ENCODE results near the gene OR5M10. TPM values are rescaled to one million over a fixed set of nuclear protein-coding genes. Genes with fewer than 3 reads are reported as not detected.
A peak's percentile ranks its signal among the peaks of the same experiment; 100 is the strongest.
"Not testable (repeated sequence)": the region's sequence is repeated elsewhere in the genome, so short reads cannot be mapped to it uniquely, and the experiment has no call there.

The OR5M10 gene
- total RNA-seq (2014; rRNA removed; shearing (Covaris generic)), result not detected in 2 replicates

GRCh38 chr11:56577621-56578020, at the start of gene OR5M10:
Gene OR5M10, minus strand, starts transcription at chr11:56577721. Its CDS starts 0 bp downstream, at chr11:56577721.
- no peak for DNase-seq (ENCODE audit: low spot score)

DNA sequence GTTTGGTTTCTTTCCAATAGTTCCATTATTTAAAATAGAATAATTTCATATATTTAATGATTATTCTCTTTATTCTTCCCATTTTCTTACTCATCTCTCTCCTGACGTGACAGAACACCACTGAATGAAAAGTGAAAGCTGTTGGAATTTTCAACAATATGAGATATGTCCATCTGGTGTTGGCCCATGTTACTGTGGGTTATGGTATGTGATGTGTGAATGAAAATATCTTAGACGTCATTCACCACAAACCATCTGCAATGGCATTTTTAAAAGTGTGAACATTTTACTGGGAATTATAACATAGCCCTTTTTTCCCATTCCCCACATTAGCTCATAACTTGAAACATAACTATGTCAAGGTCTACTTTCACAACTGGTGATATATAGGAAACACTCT, 48.4 kb upstream of the OR5M10 start:
- no peak for DNase-seq (ENCODE audit: low spot score)

DNA sequence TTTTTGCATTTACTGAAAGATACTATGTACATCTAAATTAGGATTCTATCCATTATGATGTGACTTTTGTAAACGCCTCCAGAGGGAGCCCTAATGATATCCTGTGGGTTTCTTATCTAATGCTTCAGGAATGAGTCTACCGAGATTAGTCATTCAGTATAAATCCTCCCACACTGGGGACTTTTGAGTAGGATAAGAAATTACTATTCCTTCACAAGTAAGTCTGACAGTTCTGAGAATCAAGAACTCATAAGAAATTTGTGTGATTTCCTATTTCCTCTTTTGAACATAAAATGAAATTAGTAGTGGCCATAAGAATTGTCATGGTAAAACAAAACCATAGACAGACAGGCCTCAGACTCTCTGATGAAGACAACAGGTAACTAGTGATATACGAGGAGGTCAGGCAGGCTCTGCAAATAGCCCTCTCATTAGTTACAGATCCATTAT, 47.2 kb upstream of the OR5M10 start:
- peak; percentile 68 for DNase-seq (ENCODE audit: low spot score)

DNA sequence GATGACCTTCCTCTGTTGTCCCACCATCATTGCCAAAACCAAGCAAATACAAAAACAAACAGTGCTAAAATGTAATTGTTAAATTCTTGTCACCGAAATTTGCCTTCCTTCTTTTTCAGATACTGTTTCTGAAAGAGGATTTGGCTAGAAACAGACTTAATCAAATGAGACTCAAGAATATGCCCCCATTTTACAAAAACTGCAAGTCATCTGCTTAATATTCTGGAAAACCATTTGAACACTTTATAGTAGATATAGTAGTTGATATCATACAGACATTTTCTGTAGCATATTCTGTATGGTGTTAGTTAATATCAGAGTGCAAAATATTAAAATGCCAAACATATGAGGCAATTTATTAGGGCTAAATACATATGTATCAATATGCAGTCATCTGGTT, 33.7 kb upstream of the OR5M10 start:
- no peak for DNase-seq (ENCODE audit: low spot score)

DNA sequence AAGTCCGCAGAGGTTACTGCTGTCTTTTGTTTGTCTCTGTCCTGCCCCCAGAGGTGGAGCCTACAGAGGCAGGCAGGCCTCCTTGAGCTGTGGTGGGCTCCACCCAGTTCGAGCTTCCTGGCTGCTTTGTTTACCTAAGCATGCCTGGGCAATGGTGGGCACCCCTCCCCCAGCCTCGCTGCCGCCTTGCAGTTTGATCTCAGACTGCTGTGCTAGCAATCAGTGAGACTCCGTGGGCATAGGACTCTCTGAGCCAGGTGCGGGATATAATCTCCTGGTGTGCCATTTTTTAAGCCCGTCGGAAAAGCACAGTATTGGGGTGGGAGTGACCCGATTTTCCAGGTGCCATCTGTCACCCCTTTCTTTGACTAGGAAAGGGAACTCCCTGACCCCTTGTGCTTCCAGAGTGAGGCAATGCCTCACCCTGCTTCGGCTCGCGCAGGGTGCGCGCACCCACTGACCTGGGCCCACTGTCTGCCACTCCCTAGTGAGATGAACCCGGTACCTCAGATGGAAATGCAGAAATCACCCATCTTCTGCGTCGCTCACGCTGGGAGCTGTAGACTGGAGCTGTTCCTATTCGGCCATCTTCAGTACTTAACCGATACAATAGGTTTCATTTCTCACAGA, 14.7 kb upstream of the OR5M10 start:
- DNase-seq (ENCODE audit: low spot score), result not testable (repeated sequence)

GRCh38 chr11:56558574-56558973, 18.9 kb downstream of the OR5M10 start:
- DNase-seq (ENCODE audit: low spot score), result no peak

DNA sequence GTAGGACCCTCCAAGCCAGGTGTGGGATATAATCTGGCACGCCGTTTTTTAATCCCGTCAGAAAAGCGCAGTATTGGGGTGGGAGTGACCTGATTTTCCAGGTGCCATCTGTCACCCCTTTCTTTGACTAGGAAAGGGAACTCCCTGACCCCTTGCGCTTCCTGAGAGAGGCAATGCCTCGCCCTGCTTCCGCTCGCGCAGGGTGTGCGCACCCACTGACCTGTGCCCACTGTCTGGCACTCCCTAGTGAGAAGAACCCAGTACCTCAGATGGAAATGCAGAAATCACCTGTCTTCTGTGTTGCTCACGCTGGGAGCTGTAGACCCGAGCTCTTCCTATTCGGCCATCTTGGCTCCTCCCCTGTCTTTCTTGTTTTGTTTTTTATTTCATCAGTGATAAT, 22.8 kb downstream of the OR5M10 start:
- not testable (repeated sequence) for DNase-seq (ENCODE audit: low spot score)

DNA sequence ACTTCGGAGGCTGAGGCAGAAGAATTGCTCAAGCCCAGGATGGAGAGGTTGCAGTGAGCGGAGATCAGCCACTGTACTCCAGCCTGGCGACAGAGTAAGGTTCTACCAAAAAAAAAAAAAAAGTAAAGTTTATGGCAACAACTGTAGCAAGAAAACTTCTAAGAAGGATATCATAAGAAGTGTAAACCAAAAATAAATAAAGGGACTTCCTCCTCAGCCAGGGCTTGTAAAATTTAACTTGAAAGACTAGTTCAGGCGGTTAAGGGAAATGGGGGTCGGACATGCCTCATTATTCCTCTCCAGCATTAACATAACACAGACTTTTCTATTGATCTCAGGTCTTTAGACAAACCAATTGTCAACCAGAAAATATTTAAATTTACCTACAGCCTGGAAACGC, 32.0 kb downstream of the OR5M10 start:
- no peak for DNase-seq (ENCODE audit: low spot score)

DNA sequence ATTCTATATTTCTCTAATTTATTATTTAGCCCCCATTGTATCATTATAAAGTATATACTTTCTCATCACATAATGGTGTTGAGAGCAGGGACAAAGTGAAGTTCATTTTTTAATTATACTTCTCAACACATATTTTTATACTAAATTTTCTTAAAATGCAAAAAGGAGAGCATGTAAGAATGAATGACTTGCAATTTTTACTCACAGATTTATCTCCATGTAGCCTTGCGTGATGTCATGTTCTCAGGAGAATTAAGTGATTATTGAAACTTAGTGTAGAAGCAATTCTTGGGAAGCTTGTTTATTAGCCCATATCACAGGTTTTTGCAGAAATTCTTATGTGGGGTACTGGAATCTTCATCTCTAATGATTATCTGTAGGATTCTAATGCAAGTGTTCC, 33.8 kb downstream of the OR5M10 start:
- DNase-seq (ENCODE audit: low spot score), result no peak

DNA sequence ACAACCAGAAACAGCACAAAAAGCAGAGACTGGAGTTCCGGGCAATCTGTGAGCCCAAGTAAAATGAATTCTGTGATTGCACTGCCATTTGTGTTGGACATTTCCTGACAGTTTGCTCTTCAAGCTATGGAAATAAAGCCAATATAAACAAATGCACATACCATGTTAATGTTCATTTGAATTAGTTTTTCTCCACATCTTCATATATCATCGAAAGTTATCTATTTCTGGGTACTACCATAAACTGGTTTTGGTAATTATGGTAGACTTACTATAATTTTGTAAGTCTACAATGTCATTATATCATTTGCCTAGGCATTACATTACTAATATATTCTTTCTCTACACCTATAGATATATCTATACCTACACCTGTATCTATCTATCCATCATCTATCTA, 34.4 kb downstream of the OR5M10 start, which contains the start of gene OR5M11:
Gene OR5M11, minus strand, starts transcription at position 101 of the 400 bp plus-strand sequence. Its CDS starts 0 bp downstream, at position 101.
- no peak for DNase-seq (ENCODE audit: low spot score)

DNA sequence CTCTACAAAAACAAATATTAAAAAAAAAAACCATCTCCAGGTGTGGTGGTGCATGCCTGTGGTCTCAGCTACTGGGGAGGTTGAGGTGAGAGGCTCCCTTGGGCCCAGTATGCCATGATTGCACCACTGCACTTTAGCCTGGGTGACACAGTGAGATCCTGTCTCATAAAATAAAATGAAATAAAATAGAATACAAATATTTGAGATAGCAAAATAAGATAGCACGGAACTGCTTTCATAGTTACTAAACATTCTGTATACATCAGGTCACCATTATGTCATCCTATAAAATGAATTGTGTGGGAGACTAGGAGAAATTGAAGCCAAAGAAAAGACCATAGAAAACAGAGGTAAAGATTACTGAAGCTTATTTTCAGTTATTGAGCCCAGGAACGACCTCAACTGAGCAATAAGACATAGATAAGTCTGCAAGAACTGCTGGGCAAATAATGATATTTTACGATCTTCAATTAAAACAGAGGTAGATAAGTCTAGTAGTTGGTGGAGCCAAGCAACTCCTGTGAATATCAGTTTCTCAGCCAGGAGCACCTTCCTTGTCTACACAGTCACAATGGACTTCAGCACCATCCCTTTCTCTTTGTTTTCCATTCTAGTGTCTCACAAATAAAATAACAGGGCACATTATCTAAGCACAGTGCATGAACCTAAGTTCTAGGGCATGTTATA, 44.3 kb downstream of the OR5M10 start:
- no peak for DNase-seq (ENCODE audit: low spot score)

DNA sequence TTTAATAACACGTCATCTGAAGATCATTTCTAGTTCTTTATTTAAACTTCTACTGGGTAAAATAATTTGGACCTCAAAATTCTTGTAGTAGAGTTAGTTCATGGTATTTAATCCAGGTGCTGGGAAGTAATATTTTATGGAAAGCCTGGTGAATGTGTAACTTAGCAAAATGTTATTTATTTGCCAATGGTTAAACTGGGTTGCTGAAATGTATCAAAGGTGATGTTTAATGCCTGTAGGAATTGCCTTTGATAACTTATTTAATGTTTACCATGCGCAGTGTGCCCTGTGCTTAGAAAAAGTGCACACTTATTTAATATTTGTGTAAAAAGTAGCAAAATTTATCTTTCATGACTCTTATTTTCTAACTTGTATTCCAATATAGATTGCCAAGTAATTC, 45.7 kb downstream of the OR5M10 start:
- DNase-seq (ENCODE audit: low spot score), result no peak

Other genes with a start within 250 kb of the OR5M10 start
- gene OR8K1, start 231.7 kb downstream of the OR5M10 start, total RNA-seq (2014; rRNA removed; shearing (Covaris generic)), result not detected in 2 replicates
- gene OR8J1, start 223.4 kb downstream of the OR5M10 start, total RNA-seq (2014; rRNA removed; shearing (Covaris generic)), result not detected in 2 replicates
- not detected in 2 replicates for gene OR8U1, start 202.1 kb downstream of the OR5M10 start, total RNA-seq (2014; rRNA removed; shearing (Covaris generic))
- gene OR5AL1, start 165.0 kb downstream of the OR5M10 start, total RNA-seq (2014; rRNA removed; shearing (Covaris generic)), result not detected in 2 replicates
- not detected in 2 replicates for gene OR5M3, start 104.4 kb downstream of the OR5M10 start, total RNA-seq (2014; rRNA removed; shearing (Covaris generic))
- gene OR5M8, start 86.4 kb downstream of the OR5M10 start, total RNA-seq (2014; rRNA removed; shearing (Covaris generic)), result not detected in 2 replicates
- not detected in 2 replicates for gene OR5M11, start 34.5 kb downstream of the OR5M10 start, total RNA-seq (2014; rRNA removed; shearing (Covaris generic))
- gene OR5M1, start 37.2 kb upstream of the OR5M10 start, total RNA-seq (2014; rRNA removed; shearing (Covaris generic)), result not detected in 2 replicates
- gene OR5AP2, start 64.7 kb upstream of the OR5M10 start, total RNA-seq (2014; rRNA removed; shearing (Covaris generic)), result not detected in 2 replicates
- not detected in 2 replicates for gene OR5AR1, start 86.0 kb upstream of the OR5M10 start, total RNA-seq (2014; rRNA removed; shearing (Covaris generic))
- not detected in 2 replicates for gene OR9G1, start 121.4 kb upstream of the OR5M10 start, total RNA-seq (2014; rRNA removed; shearing (Covaris generic))
- not detected in 2 replicates for gene OR9G4, start 171.0 kb upstream of the OR5M10 start, total RNA-seq (2014; rRNA removed; shearing (Covaris generic))